Measurements from ENCODE around the gene CD247.

CD247 gene

DNA sequence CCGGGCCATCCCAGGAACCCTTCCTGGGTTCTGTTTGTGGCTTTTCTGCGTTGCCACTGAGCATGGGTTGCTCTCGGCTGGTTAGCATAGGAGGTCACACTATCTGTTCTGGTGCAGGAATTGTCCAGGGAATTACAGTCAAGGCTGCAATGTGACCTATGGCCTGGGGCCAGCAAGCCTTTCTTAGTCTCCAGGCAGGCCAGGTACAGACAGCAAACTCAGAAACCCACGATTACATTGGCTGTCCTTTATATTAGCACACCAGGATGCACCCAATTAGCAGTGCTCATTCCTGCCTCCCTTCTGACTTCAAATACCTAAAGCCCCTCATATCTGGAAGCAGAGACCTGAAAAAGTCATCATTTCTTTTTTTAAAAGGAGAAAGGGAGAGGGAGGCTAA is 55.2 kb downstream of the CD247 start:
- H4K20me1 ChIP-seq (ENCODE audit: insufficient read depth, low read length), result no peaks in the 10 kb centered on the region
- no peak for DNase-seq
- no peak overlapping the region for H3K4me3 ChIP-seq (ENCODE audit: low read length)
- no peaks in the 10 kb centered on the region for H3K9me3 ChIP-seq (replicated peaks; ENCODE audit: insufficient read depth, low read length)
- no peaks in the 10 kb centered on the region for H3K27me3 ChIP-seq (replicated peaks; ENCODE audit: insufficient read depth, low read length)
- no peak overlapping the region for H2AFZ ChIP-seq (ENCODE audit: low read length)
- H3K9ac ChIP-seq (ENCODE audit: low read length), result no peak overlapping the region
- no peaks in the 10 kb centered on the region for H3F3A ChIP-seq (ENCODE audit: insufficient read depth, low read length)
- no peaks in the 10 kb centered on the region for H3K79me2 ChIP-seq (ENCODE audit: low read length)
- no peak overlapping the region for H3K4me2 ChIP-seq (ENCODE audit: low read depth, low read length)
- TF ChIP-seq CTCF (IDR thresholded peaks at IDR 0.05; ENCODE audit: low read length), result no peak
- no peak for TF ChIP-seq EZH2phosphoT487 (IDR thresholded peaks at IDR 0.05; ENCODE audit: low read length)
- no peaks in the 10 kb centered on the region for H3K36me3 ChIP-seq (replicated peaks; ENCODE audit: insufficient read depth, low read length)
- H3K9me2 ChIP-seq (replicated peaks; ENCODE audit: insufficient read depth, low read length), result no peaks in the 10 kb centered on the region
- H3K4me1 ChIP-seq (ENCODE audit: low read length), result no peaks in the 10 kb centered on the region
- H3K27ac ChIP-seq (ENCODE audit: low read length), result no peak overlapping the region

DNA sequence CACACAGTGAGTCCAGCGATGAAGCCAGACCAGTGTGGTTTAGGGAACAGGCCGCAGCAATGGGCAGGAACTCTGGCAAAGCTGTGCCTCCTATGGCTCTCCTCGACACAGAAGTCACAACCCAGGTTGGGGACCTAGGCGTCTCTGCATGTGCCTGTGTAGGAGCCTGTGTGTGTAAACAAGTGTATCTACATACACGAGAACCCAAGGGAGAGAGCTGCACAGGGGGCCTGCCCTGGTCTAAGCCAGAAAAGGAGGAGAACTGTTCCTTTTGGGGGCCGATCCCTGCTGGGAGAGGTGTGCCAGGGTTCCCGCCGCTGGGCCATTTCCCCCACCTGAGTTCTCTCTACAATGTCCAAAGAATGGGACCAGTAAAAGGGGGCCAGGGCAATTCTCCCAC is 56.0 kb downstream of the CD247 start:
- Histone ChIP-seq H3K79me2 (ENCODE audit: low read length) (no peaks in the 10 kb centered on the region), H2AFZ (ENCODE audit: low read length) (no peak overlapping the region), H3K9me3 (replicated peaks; ENCODE audit: insufficient read depth, low read length) (no peaks in the 10 kb centered on the region), H3K9ac (ENCODE audit: low read length) (no peak overlapping the region), H3K9me2 (replicated peaks; ENCODE audit: insufficient read depth, low read length) (no peaks in the 10 kb centered on the region), H3K4me2 (ENCODE audit: low read depth, low read length) (no peak overlapping the region), H3F3A (ENCODE audit: insufficient read depth, low read length) (no peaks in the 10 kb centered on the region), H3K4me3 (ENCODE audit: low read length) (no peak overlapping the region), H3K27ac (ENCODE audit: low read length) (no peak overlapping the region), H4K20me1 (ENCODE audit: insufficient read depth, low read length) (no peaks in the 10 kb centered on the region), H3K36me3 (replicated peaks; ENCODE audit: insufficient read depth, low read length) (no peaks in the 10 kb centered on the region), H3K4me1 (ENCODE audit: low read length) (no peaks in the 10 kb centered on the region), H3K27me3 (replicated peaks; ENCODE audit: insufficient read depth, low read length) (no peaks in the 10 kb centered on the region)
- TF ChIP-seq EZH2 (optimal IDR thresholded peaks at IDR 0.05; ENCODE audit: low read depth, low read length) (no peak), EZH2phosphoT487 (IDR thresholded peaks at IDR 0.05; ENCODE audit: low read length) (no peak), CTCF (IDR thresholded peaks at IDR 0.05; ENCODE audit: low read length) (no peak)
- DNase-seq, result no peak

DNA sequence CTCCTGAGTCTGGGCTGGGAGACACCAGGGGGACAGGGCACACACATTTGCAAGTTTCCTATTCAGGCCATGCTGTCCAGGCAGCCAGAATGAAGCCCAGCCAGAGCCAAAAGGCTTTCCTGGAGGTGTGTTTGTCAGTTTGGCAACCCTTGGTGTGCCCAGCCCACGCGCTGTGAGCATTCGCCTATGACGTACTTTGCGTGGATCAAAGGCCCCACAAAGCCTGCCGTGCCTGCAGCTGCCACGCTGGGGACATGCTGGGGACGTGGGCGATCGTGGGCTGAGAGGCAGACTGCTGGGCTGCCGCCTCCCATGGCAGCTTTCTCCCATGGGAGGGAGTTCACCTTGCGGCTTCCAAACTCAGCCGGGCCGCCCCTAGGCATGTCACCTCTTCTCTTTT is 57.5 kb downstream of the CD247 start:
- no peak for TF ChIP-seq CTCF (IDR thresholded peaks at IDR 0.05; ENCODE audit: low read length)
- no peak for TF ChIP-seq EZH2phosphoT487 (IDR thresholded peaks at IDR 0.05; ENCODE audit: low read length)
- no peak for DNase-seq
- H3K9ac ChIP-seq (ENCODE audit: low read length), result no peak overlapping the region

More for the DNA sequence above, 57.5 kb downstream of the CD247 start:
- Histone ChIP-seq H3K9me3 (replicated peaks; ENCODE audit: insufficient read depth, low read length) (no peaks in the 10 kb centered on the region), H3K4me1 (ENCODE audit: low read length) (peaks cover 5% of the 10 kb centered on the region; the same call in 1 of the 2 replicates), H3K4me3 (ENCODE audit: low read length) (no peak overlapping the region), H3F3A (ENCODE audit: insufficient read depth, low read length) (peaks cover 8% of the 10 kb centered on the region), H4K20me1 (ENCODE audit: insufficient read depth, low read length) (no peaks in the 10 kb centered on the region), H3K27ac (ENCODE audit: low read length) (no peak overlapping the region), H2AFZ (ENCODE audit: low read length) (no peak overlapping the region), H3K79me2 (ENCODE audit: low read length) (no peaks in the 10 kb centered on the region), H3K27me3 (replicated peaks; ENCODE audit: insufficient read depth, low read length) (no peaks in the 10 kb centered on the region), H3K36me3 (replicated peaks; ENCODE audit: insufficient read depth, low read length) (no peaks in the 10 kb centered on the region), H3K9me2 (replicated peaks; ENCODE audit: insufficient read depth, low read length) (no peaks in the 10 kb centered on the region), H3K4me2 (ENCODE audit: low read depth, low read length) (no peak overlapping the region)
